K562 (cell line): ENCODE data around the gene IKBKE. TPM values are rescaled to one million over a fixed set of nuclear protein-coding genes. Genes with fewer than 3 reads are reported as not detected.

Source experiments
- ATAC-seq: fragments of 200-7000 bp; cut with Tn5 transposase; 3 replicates; pipeline ENCODE4 v1.9.1; 2020; ENCODE audit warnings: moderate library complexity
- BruUV-seq: library from RNA; stranded (reverse); fragments of 400-500 nt; replicated peaks from 2 replicates; lab custom pipeline; 2021; lab: Mats Ljungman, UMichigan
- CTCF ChIA-PET: fragments of 300-600 bp; formaldehyde crosslinking; extraction: SDS; loops from one replicate; lab custom pipeline; 2021; ENCODE audit warnings: low intra/inter-chr PET ratio; lab: Yijun Ruan, JAX
- POLR2A ChIA-PET: fragments of 300-600, 350-650 bp; sonication (Branson Sonifier 250); formaldehyde crosslinking; extraction: SDS; loops from one replicate; lab custom pipeline; 2021; ENCODE audit warnings: antibody characterized with exemption, inconsistent platforms; lab: Yijun Ruan, JAX
- DNase-seq, 4 experiments: peaks; one replicate each; pipeline versions ENCODE4 v3.0.0 to v3.0.0-alpha.2; 2011 to 2018; ENCODE audit warnings: low spot score in 3 of 4, mixed read lengths in 3 of 4; ENCODE audit errors: extremely low read depth in 1 of 4
- FAIRE-seq: peaks from 2 replicates; lab custom pipeline; 2011; peaks lifted over from hg19 to GRCh38; lab: Jason Lieb, UNC
- H2AFZ ChIP-seq: 2 replicates; pipeline ENCODE4 v1.6.0; 2011; ENCODE audit warnings: low read depth, low read length, control low read depth, inconsistent platforms
- H3K27ac ChIP-seq: fragments of 200-600 bp; 3 replicates; pipeline ENCODE4 v1.8.0; 2011; ENCODE audit warnings: low read depth, mild to moderate bottlenecking, control low read depth, inconsistent platforms, low read length, moderate library complexity, mixed read lengths; ENCODE audit errors: extremely low read depth
- H3K27me3 ChIP-seq, 2 experiments: fragments of 300-600 bp in 1 of 2; 2 replicates in 1 of 2; 3 replicates in 1 of 2; pipeline versions ENCODE4 v1.6.0 to v1.8.0; 2011; ENCODE audit warnings: inconsistent platforms in 2 of 2, low read length in 2 of 2, mild to moderate bottlenecking in 1 of 2, mixed read lengths in 1 of 2, moderate library complexity in 1 of 2; ENCODE audit not compliant: control insufficient read depth in 2 of 2, insufficient read depth in 2 of 2
- H3K36me3 ChIP-seq: fragments of 300-600 bp; 3 replicates; pipeline ENCODE4 v1.8.0; 2011; ENCODE audit warnings: mild to moderate bottlenecking, low read length, inconsistent platforms; ENCODE audit not compliant: control insufficient read depth, insufficient read depth
- H3K4me1 ChIP-seq, 2 experiments: fragments of 200-600 bp in 1 of 2; replicated peaks in 1 of 2; 2 replicates in 1 of 2; 3 replicates in 1 of 2; pipeline versions ENCODE4 v1.5.1 to v1.8.0; 2011; ENCODE audit warnings: inconsistent platforms in 2 of 2, low read length in 2 of 2, mild to moderate bottlenecking in 1 of 2, mixed read lengths in 1 of 2, moderate library complexity in 1 of 2; ENCODE audit not compliant: control insufficient read depth in 2 of 2, insufficient read depth in 2 of 2
- H3K4me2 ChIP-seq: 2 replicates; pipeline ENCODE4 v1.6.1; 2011; ENCODE audit warnings: low read length, control low read depth, inconsistent platforms, mixed read lengths; ENCODE audit not compliant: insufficient read depth
- H3K4me3 ChIP-seq: fragments of 200-600 bp; sonication (generic), shearing (Covaris generic); 2 replicates; pipeline ENCODE4 v1.5.1; 2016; ENCODE audit warnings: control low read depth, inconsistent platforms
- H3K79me2 ChIP-seq: fragments of 200-600 bp; 3 replicates; pipeline ENCODE4 v1.8.0; 2011; ENCODE audit warnings: low read length, inconsistent platforms; ENCODE audit not compliant: control insufficient read depth, insufficient read depth
- H3K9ac ChIP-seq, 2 experiments: 2 replicates each; pipeline versions ENCODE4 v1.6.0 to v1.6.1; 2011; ENCODE audit warnings: low read depth in 2 of 2, low read length in 2 of 2, control low read depth in 1 of 2, inconsistent platforms in 1 of 2, mild to moderate bottlenecking in 1 of 2, mixed read lengths in 1 of 2; ENCODE audit not compliant: insufficient read depth in 1 of 2
- H3K9me1 ChIP-seq: one replicate; pipeline ENCODE4 v1.6.0; 2011; ENCODE audit warnings: inconsistent platforms, mild to moderate bottlenecking, low read length, moderate library complexity; ENCODE audit not compliant: control insufficient read depth, insufficient read depth
- H3K9me3 ChIP-seq: replicated peaks from 2 replicates; pipeline ENCODE4 v1.5.1; 2011; ENCODE audit warnings: low read depth, low read length, inconsistent platforms; ENCODE audit not compliant: control insufficient read depth, insufficient read depth
- H4K20me1 ChIP-seq: replicated peaks from 2 replicates; pipeline ENCODE4 v1.6.1; 2011; ENCODE audit warnings: low read length, inconsistent platforms, mixed read lengths; ENCODE audit not compliant: control insufficient read depth, insufficient read depth
- ARID3A ChIP-seq: IDR thresholded peaks from 2 replicates; pipeline ENCODE4 v1.6.1; 2012; ENCODE audit warnings: low read depth, low read length, improper control_type of control experiment, borderline replicate concordance
- DNMT1 ChIP-seq: fragments of 450-650 bp; IDR thresholded peaks from 2 replicates; pipeline ENCODE4 v1.6.1; 2016; ENCODE audit warnings: antibody characterized with exemption, mild to moderate bottlenecking
- E2F5 ChIP-seq: sonication (generic); formaldehyde crosslinking; IDR thresholded peaks from 2 replicates; pipeline ENCODE4 v1.8.0; 2022; ENCODE audit warnings: mild to moderate bottlenecking, missing genetic modification reagents
- KHSRP ChIP-seq: fragments of 450-650 bp; IDR thresholded peaks from 2 replicates; pipeline ENCODE4 v1.6.1; 2017
- MEIS2 ChIP-seq: fragments of 450-650 bp; IDR thresholded peaks from 2 replicates; pipeline ENCODE4 v1.6.1; 2014; ENCODE audit warnings: mild to moderate bottlenecking; ENCODE audit not compliant: partially characterized antibody
- NFYB ChIP-seq: IDR thresholded peaks from 2 replicates; pipeline ENCODE4 v1.6.1; 2011; ENCODE audit warnings: mild to moderate bottlenecking, moderate library complexity; ENCODE audit not compliant: insufficient read length; ENCODE audit errors: extremely low read depth
- NR1H2 ChIP-seq: sonication (generic); formaldehyde crosslinking; IDR thresholded peaks from 2 replicates; pipeline ENCODE4 v1.4.0; 2020; ENCODE audit warnings: mild to moderate bottlenecking, missing genetic modification reagents
- PML ChIP-seq: IDR thresholded peaks from 2 replicates; pipeline ENCODE4 v1.6.1; 2012; ENCODE audit warnings: low read length, inconsistent platforms
- ZBTB17 ChIP-seq: fragments of 450-650 bp; formaldehyde crosslinking; IDR thresholded peaks from 2 replicates; pipeline ENCODE4 v1.4.0; 2020; ENCODE audit warnings: mild to moderate bottlenecking
- ZNF311 ChIP-seq: fragments of 250-450 bp; sonication (Bioruptor Pico); IDR thresholded peaks from 2 replicates; pipeline ENCODE4 v1.4.0; 2020; ENCODE audit warnings: mild to moderate bottlenecking, moderate library complexity
- WGBS: fragments of 100-300 bp; shearing (Covaris generic); methylation state at CpG from one replicate; pipeline ENCODE4 v1.1.6; 2016; ENCODE audit warnings: low coverage, mixed read lengths; ENCODE audit not compliant: insufficient coverage; ENCODE audit errors: missing lambda C conversion rate; 5-methylcytosine and 5-hydroxymethylcytosine counted together
- in situ Hi-C: fragments of 300-500 bp; cut with MboI; formaldehyde crosslinking; loops from 4 replicates; pipeline ENCODE4 v1.15.0; 2018; ENCODE audit warnings: inconsistent platforms, mixed read lengths
- intact Hi-C: fragments of 100-400 bp; cut with micrococcal nuclease; formaldehyde crosslinking; loops from 2 replicates; pipeline ENCODE4 v1.14.2; 2022
- polyA plus RNA-seq, 8 experiments: library from polyadenylated mRNA; depleted of rRNA in 4 of 8; stranded (reverse) in 5 of 8; unstranded in 3 of 8; fragments of >200 nt; fragmentation: Nextera tagmentation in 2 of 8; fragmentation: Illumina TruSeq in 1 of 8; extraction: Ambion mirVana in 2 of 8; extraction: Trizol in 1 of 8; gene quantifications; 2 replicates each; pipeline versions ENCODE4 v1.2.1 to v1.2.3, GENCODE V29; 2011 to 2014; ENCODE audit warnings: inconsistent platforms in 1 of 8, missing spikeins in 1 of 8
- total RNA-seq, 7 experiments: library from RNA; depleted of rRNA in 6 of 7; stranded (reverse); fragments of >200 nt in 6 of 7; fragmentation: Illumina TruSeq in 2 of 7; extraction: Trizol in 2 of 7; gene quantifications; 2 replicates each; pipeline versions ENCODE4 v1.2.1 to v1.2.3, GENCODE V29; 2011 to 2021; ENCODE audit warnings: low replicate concordance in 1 of 7

Gene IKBKE
- total and polyA plus RNA-seq, 9 of the 15 experiments (the other 6 are each of a cell fraction or from before 2014, with no cell fraction given), result 2.3 to 9.0 (median 4.8) TPM

DNA sequence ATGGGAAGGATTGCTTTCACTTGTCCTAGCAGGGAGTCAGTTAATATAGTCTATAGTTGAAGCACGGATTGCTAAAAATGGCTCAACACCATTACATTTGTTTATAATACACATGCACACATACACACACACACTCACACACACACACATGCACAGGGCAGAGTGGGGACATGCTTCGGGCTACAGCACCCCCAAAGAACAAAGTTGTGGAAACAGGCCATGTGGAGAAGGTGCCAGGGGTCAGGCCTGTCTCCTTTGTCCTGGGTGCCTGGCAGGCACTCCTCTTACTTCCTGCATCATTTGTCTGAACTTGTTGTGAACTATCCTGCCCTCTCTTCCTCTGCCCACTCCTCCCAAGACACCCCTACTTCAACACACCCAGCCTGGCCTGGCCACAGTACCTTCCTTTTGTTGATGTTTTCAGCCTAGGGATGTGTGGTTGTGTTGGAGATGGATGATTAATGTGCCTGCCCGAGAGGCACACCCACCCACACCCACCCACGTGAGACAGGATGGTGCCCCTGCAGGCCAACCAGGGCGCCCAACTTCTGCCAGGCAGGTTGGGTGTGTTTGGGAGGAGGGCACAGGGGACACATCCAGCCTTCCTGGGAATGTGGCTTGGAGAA, 54.6 kb downstream of the IKBKE start:
- no peak overlapping the region for H3K4me2 ChIP-seq
- FAIRE-seq, result peak; percentile 42

GRCh38 chr1:206526064-206526911, 56.0 kb downstream of the IKBKE start:
- H3K36me3 ChIP-seq, result no peaks in the 10 kb centered on the region
- POLR2A ChIA-PET, result interaction anchor here (0.6 kb wide), 1 partner anchor 189 kb away, joined by 3 read pairs; no protein-coding TSS in a partner anchor
- no peak overlapping the region for H3K4me2 ChIP-seq
- no peak overlapping the region for H3K4me3 ChIP-seq
- H3K9me1 ChIP-seq, result no peaks in the 10 kb centered on the region
- no peak overlapping the region; a peak in 1 of 4 replicates for H3K9ac ChIP-seq
- intact Hi-C loops, result no loop called here
- WGBS, result 8% methylated on average over 6 of the region's 6 CpGs
- H3K27ac ChIP-seq, result no peak overlapping the region
- TF ChIP-seq NR1H2 (no peak), ZNF311 (CRISPR knock-in tag) (no peak), ZBTB17 (CRISPR knock-in tag) (no peak), E2F5 (CRISPR knock-in tag) (no peak), ARID3A (no peak), NFYB (no peak), KHSRP (no peak), DNMT1 (no peak)
- no peak overlapping the region for H2AFZ ChIP-seq
- CTCF ChIA-PET, result no interaction called here
- BruUV-seq, result no TSS peak
- no peaks in the 10 kb centered on the region for H3K79me2 ChIP-seq
- H4K20me1 ChIP-seq, result no peaks in the 10 kb centered on the region
- DNase-seq (no peak), ATAC-seq (peak; percentile 39; the same call in 1 of the 3 replicates), FAIRE-seq (no peak)
- H3K27me3 ChIP-seq, result peaks cover 0 to 3% of the 10 kb centered on the region in 2 experiments; a peak in 2 of 5 replicates
- no peaks in the 10 kb centered on the region for H3K9me3 ChIP-seq
- in situ Hi-C loops, result no loop called here
- H3K4me1 ChIP-seq, result no peaks in the 10 kb centered on the region; a peak in 1 of 5 replicates

More for the DNA sequence above, 54.6 kb downstream of the IKBKE start:
- in situ Hi-C loops, result no loop called here
- intact Hi-C loops, result no loop called here
- ChIA-PET POLR2A (no interaction called here), CTCF (no interaction called here)
- 32% methylated on average over 5 of the region's 5 CpGs for WGBS
- peak; percentile 11 for TF ChIP-seq MEIS2
- no peak for TF ChIP-seq PML
- Histone ChIP-seq H3K27me3 (peaks cover 0 to 3% of the 10 kb centered on the region in 2 experiments; a peak in 2 of 5 replicates), H4K20me1 (no peaks in the 10 kb centered on the region), H2AFZ (no peak overlapping the region), H3K9me3 (no peaks in the 10 kb centered on the region), H3K4me3 (no peak overlapping the region), H3K79me2 (no peaks in the 10 kb centered on the region), H3K4me1 (no peaks in the 10 kb centered on the region; a peak in 1 of 5 replicates), H3K9me1 (no peaks in the 10 kb centered on the region), H3K36me3 (no peaks in the 10 kb centered on the region), H3K9ac (no peak overlapping the region), H3K27ac (no peak overlapping the region)
- DNase-seq (no peak), ATAC-seq (no peak)
- BruUV-seq, result no TSS peak
